ENCODE data around the gene MFSD11. TPM values are rescaled to one million over a fixed set of nuclear protein-coding genes. Genes with fewer than 3 reads are reported as not detected.

MFSD11 gene
- total and polyA plus RNA-seq, 2 of the 8 experiments (the other 6 are each of a cell fraction or from before 2014, with no cell fraction given), result 17.7 to 19.8 TPM

GRCh38 chr17:76732734-76733617 lies 4.9 kb upstream of the MFSD11 start (continued):
- TF ChIP-seq, protein P1, sequence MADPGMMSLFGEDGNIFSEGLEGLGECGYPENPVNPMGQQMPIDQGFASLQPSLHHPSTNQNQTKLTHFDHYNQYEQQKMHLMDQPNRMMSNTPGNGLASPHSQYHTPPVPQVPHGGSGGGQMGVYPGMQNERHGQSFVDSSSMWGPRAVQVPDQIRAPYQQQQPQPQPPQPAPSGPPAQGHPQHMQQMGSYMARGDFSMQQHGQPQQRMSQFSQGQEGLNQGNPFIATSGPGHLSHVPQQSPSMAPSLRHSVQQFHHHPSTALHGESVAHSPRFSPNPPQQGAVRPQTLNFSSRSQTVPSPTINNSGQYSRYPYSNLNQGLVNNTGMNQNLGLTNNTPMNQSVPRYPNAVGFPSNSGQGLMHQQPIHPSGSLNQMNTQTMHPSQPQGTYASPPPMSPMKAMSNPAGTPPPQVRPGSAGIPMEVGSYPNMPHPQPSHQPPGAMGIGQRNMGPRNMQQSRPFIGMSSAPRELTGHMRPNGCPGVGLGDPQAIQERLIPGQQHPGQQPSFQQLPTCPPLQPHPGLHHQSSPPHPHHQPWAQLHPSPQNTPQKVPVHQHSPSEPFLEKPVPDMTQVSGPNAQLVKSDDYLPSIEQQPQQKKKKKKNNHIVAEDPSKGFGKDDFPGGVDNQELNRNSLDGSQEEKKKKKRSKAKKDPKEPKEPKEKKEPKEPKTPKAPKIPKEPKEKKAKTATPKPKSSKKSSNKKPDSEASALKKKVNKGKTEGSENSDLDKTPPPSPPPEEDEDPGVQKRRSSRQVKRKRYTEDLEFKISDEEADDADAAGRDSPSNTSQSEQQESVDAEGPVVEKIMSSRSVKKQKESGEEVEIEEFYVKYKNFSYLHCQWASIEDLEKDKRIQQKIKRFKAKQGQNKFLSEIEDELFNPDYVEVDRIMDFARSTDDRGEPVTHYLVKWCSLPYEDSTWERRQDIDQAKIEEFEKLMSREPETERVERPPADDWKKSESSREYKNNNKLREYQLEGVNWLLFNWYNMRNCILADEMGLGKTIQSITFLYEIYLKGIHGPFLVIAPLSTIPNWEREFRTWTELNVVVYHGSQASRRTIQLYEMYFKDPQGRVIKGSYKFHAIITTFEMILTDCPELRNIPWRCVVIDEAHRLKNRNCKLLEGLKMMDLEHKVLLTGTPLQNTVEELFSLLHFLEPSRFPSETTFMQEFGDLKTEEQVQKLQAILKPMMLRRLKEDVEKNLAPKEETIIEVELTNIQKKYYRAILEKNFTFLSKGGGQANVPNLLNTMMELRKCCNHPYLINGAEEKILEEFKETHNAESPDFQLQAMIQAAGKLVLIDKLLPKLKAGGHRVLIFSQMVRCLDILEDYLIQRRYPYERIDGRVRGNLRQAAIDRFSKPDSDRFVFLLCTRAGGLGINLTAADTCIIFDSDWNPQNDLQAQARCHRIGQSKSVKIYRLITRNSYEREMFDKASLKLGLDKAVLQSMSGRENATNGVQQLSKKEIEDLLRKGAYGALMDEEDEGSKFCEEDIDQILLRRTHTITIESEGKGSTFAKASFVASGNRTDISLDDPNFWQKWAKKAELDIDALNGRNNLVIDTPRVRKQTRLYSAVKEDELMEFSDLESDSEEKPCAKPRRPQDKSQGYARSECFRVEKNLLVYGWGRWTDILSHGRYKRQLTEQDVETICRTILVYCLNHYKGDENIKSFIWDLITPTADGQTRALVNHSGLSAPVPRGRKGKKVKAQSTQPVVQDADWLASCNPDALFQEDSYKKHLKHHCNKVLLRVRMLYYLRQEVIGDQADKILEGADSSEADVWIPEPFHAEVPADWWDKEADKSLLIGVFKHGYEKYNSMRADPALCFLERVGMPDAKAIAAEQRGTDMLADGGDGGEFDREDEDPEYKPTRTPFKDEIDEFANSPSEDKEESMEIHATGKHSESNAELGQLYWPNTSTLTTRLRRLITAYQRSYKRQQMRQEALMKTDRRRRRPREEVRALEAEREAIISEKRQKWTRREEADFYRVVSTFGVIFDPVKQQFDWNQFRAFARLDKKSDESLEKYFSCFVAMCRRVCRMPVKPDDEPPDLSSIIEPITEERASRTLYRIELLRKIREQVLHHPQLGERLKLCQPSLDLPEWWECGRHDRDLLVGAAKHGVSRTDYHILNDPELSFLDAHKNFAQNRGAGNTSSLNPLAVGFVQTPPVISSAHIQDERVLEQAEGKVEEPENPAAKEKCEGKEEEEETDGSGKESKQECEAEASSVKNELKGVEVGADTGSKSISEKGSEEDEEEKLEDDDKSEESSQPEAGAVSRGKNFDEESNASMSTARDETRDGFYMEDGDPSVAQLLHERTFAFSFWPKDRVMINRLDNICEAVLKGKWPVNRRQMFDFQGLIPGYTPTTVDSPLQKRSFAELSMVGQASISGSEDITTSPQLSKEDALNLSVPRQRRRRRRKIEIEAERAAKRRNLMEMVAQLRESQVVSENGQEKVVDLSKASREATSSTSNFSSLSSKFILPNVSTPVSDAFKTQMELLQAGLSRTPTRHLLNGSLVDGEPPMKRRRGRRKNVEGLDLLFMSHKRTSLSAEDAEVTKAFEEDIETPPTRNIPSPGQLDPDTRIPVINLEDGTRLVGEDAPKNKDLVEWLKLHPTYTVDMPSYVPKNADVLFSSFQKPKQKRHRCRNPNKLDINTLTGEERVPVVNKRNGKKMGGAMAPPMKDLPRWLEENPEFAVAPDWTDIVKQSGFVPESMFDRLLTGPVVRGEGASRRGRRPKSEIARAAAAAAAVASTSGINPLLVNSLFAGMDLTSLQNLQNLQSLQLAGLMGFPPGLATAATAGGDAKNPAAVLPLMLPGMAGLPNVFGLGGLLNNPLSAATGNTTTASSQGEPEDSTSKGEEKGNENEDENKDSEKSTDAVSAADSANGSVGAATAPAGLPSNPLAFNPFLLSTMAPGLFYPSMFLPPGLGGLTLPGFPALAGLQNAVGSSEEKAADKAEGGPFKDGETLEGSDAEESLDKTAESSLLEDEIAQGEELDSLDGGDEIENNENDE (IDR thresholded peaks at IDR 0.05; ENCODE audit: insufficient replicate concordance, low read length), result peak; percentile 26
- TF ChIP-seq, protein P2, sequence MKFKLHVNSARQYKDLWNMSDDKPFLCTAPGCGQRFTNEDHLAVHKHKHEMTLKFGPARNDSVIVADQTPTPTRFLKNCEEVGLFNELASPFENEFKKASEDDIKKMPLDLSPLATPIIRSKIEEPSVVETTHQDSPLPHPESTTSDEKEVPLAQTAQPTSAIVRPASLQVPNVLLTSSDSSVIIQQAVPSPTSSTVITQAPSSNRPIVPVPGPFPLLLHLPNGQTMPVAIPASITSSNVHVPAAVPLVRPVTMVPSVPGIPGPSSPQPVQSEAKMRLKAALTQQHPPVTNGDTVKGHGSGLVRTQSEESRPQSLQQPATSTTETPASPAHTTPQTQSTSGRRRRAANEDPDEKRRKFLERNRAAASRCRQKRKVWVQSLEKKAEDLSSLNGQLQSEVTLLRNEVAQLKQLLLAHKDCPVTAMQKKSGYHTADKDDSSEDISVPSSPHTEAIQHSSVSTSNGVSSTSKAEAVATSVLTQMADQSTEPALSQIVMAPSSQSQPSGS (IDR thresholded peaks at IDR 0.05; ENCODE audit: low read length), result no peak; the same call in 1 of the 2 replicates
- TF ChIP-seq POLR2A (IDR thresholded peaks at IDR 0.05; ENCODE audit: control extremely low read depth in 1 of 2, low read depth in 2 of 2, low read length in 2 of 2), result peak; percentile 74 to 79
